ENCODE measurements around the gene UBA6.

UBA6 gene

DNA sequence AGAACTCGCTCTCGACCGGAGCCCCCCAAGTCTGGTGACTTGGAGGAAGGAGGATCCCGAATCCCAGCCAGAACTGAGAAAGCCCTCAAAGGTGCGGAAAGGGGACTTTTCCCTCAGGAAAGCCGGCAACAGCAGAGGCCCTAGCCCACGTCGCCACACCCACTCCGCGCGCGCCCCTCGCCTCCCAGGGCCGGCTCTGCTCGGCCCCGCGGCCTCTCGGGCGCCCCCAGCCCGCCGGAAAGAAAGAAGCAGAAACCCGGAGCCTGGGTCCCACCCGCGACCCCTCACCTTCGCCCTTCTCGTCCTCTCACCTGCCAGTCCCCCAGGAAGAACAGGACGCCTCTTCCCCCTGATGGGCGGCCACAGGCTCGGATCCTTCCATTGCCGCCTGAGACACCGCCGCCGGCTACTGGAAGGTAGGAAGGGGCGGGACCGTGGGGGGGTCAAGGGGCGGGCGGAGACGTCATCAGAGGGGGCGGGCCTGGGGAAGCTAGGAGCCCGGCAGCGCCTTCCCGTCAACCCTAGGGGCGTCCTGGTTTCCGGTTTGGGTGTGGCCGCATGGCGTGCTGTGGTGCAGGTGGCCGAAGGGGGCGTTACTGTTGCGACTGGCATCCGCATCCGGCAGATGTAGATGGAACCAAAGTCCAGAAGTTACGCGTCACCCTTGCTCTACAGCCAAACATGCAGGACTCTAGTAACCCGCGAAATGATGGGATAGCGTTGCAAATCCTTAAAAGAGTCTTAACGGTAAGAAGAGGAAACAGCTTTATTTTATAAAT lies at the start of gene UBA6:
UBA6 (minus strand) TSS at position 418 of the 779 bp plus-strand sequence; CDS start at position 382, 36 bp downstream.
- ChIA-PET POLR2A (ENCODE audit: low non-redundant PET) (no interaction called here), CTCF (interaction anchor here (0.5 to 1.2 kb wide), 3 partner anchors 14 to 712 kb away, joined by 3 to 5 read pairs (median 4); no protein-coding TSS in a partner anchor)
- peak; percentile 97 for DNase-seq (ENCODE audit: low spot score)
- TF ChIP-seq, protein P1, sequence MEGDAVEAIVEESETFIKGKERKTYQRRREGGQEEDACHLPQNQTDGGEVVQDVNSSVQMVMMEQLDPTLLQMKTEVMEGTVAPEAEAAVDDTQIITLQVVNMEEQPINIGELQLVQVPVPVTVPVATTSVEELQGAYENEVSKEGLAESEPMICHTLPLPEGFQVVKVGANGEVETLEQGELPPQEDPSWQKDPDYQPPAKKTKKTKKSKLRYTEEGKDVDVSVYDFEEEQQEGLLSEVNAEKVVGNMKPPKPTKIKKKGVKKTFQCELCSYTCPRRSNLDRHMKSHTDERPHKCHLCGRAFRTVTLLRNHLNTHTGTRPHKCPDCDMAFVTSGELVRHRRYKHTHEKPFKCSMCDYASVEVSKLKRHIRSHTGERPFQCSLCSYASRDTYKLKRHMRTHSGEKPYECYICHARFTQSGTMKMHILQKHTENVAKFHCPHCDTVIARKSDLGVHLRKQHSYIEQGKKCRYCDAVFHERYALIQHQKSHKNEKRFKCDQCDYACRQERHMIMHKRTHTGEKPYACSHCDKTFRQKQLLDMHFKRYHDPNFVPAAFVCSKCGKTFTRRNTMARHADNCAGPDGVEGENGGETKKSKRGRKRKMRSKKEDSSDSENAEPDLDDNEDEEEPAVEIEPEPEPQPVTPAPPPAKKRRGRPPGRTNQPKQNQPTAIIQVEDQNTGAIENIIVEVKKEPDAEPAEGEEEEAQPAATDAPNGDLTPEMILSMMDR (conservative IDR thresholded peaks at IDR 0.05; ENCODE audit: low read depth): peak; percentile 43
- H3K27ac ChIP-seq: peak within 1 kb of the TSS; percentile 89

DNA sequence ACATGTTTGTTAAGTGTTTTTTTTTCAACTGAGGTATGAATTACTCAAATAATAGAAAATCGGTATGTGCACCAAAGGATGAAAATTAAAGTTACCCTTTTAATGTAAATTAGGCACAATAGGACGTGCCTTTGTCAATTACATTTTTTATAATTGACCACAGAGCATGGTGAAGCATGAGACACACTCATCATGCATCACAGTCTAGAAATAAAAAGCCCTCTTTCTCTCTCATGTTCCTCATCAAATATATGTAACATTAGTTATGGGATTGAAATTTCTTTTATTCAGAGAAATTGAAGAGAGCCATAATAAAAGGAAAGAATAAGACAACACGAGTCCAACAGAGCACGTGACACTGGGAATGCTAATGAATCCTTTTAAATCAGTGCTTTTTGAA lies 49.7 kb upstream of the UBA6 start:
- DNase-seq (ENCODE audit: low spot score): no peak
- H3K27ac ChIP-seq: no peak overlapping the region
- TF ChIP-seq, protein P1 (conservative IDR thresholded peaks at IDR 0.05; ENCODE audit: low read depth): no peak
- ChIA-PET CTCF (no interaction called here), POLR2A (ENCODE audit: low non-redundant PET) (no interaction called here)

DNA sequence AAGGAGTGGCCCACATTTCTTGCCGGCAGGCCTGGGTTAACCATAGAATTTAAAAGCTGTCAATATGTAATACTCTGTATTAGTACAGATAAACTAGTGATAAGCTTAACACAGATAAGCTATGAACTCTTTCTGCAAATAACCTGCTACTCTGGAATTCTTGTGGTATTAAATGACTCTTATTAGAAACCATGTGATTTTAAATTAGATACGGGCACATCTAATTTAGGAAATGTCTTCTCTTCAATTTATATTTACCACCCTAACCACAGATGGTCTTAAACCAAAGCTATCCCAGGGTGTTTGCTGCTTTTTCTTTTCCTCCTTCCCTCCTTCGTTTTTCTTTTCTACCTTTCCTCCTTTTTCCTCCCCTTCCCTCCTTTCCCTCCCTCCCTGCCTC lies 48.3 kb upstream of the UBA6 start:
- no peak overlapping the region for H3K27ac ChIP-seq
- CTCF ChIA-PET: no interaction called here
- POLR2A ChIA-PET (ENCODE audit: low non-redundant PET): no interaction called here
- DNase-seq (ENCODE audit: low spot score): no peak
- TF ChIP-seq, protein P1 (conservative IDR thresholded peaks at IDR 0.05; ENCODE audit: low read depth): no peak

DNA sequence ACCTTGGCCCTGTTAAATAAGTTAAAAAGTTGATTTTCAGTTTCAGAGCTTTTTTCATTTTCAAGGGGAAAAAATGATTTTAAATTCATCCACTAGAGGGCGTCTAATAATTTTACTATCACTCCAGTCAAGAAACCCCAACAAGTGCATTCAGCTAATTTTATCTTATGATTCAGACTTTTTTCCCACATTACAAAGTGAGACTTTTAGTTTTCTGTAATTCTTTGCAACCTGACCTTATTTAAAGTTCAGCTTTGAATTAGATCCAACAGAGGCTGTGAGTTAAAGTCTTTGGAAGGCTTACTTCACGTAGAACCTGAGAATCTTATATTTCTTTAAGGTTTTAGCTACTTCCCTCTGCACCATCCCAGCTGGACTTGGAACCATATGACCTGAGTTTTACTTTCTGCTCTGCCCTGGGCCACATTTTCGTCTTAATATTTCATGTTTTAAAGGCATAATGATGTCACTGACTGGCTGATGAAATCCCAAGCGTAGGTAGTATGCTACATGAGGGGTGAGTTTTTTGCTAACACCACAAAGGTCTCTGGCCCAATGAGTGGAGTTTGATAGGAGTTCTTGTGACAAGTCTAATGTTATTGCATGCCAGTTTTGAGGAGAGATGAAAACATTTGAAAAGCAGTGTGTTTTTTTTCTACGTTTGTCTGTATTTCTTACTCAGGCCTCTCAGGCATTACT lies 46.0 kb upstream of the UBA6 start:
- DNase-seq (ENCODE audit: low spot score): no peak
- POLR2A ChIA-PET (ENCODE audit: low non-redundant PET): no interaction called here
- no peak overlapping the region for H3K27ac ChIP-seq
- CTCF ChIA-PET: interaction anchor here (0.6 to 1.5 kb wide), 13 partner anchors 8 to 699 kb away, joined by 3 to 11 read pairs (median 3); no protein-coding TSS in a partner anchor
- TF ChIP-seq, protein P1 (conservative IDR thresholded peaks at IDR 0.05; ENCODE audit: low read depth): peak; percentile 69

DNA sequence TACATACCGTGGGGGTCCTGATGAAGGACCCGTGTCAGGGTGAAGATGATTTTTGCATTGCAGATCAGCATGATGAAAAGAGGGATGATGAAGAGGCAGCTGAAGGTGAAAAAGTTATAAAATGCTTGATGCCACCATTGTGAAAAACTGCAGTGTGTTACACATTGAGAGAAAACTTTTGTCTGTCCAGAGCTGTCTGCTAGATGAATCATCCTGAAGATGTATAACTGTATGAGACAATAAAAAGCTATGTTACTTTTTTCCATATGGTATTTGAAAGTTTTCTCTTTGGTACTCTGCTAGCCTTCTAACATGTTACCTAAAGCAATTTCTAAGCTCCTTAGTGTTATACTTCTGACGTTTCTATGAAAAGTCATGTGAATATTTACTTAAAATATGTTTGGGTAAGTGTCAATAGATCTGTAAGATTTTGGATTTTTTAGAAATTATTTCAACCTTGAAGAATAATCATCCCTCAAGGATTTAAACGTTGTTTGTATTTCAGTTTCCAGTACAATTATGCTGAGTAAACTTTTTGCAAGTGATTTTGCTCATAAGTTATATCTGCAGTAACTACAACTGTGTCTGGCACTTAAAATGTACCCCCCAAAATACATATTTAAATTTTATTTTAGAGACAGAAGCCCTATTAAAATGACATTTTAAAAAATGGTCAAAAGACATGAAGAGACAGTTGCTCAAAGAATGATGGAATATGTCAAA lies 43.8 kb upstream of the UBA6 start:
- ChIA-PET CTCF (interaction anchor here (0.7 to 1.0 kb wide), 2 partner anchors 35 to 426 kb away, joined by 3 to 5 read pairs; no protein-coding TSS in a partner anchor), POLR2A (ENCODE audit: low non-redundant PET) (no interaction called here)
- no peak overlapping the region for H3K27ac ChIP-seq
- TF ChIP-seq, protein P1 (conservative IDR thresholded peaks at IDR 0.05; ENCODE audit: low read depth): no peak
- no peak for DNase-seq (ENCODE audit: low spot score)

DNA sequence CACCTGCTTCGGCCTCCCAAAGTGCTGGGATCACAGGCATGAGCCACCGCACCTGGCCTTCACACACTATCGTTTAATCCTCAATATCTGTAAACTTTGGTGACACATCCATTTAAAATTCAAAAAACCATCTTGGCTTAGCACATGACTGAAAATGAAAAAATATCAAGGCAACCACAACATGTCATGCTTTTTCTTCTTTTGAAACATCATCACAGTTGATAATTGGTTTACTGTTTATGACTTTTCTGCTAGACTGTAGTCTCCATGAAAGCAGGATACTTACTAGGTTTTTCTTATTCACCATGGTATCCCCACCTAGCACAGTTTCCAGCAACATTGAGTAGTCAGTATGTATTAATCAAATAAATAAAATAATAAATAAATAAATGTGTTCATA lies 42.2 kb upstream of the UBA6 start:
- no peak overlapping the region for H3K27ac ChIP-seq
- ChIA-PET POLR2A (ENCODE audit: low non-redundant PET) (no interaction called here), CTCF (no interaction called here)
- no peak for DNase-seq (ENCODE audit: low spot score)
- TF ChIP-seq, protein P1 (conservative IDR thresholded peaks at IDR 0.05; ENCODE audit: low read depth): no peak
